Posterior vena cava (tissue), 2 donors: Measurements from ENCODE around the gene PPP2R5D. TPM values are rescaled to one million over a fixed set of nuclear protein-coding genes. Genes with fewer than 3 reads are reported as not detected.
A peak's percentile ranks its signal among the peaks of the same experiment; 100 is the strongest.
"Not testable (repeated sequence)": the region's sequence is repeated elsewhere in the genome, so short reads cannot be mapped to it uniquely, and the experiment has no call there.

Source experiments
- DNase-seq: peaks from one replicate; pipeline ENCODE4 v3.0.0-alpha.2; 2020; ENCODE audit warnings: low spot score
- intact Hi-C, 2 donors: fragments of 100-400 bp; cut with DNase I; formaldehyde crosslinking; loops; one replicate each; pipeline versions ENCODE4 v1.14.1 to v1.14.2; 2022 to 2023
- total RNA-seq, 2 donors: library from RNA; stranded (reverse); fragmentation: NEBNext Ultra II Directional; extraction: Animal tissue kit (Norgen Biotek cat#: 25700); gene quantifications; one replicate each; pipeline ENCODE4 v1.2.1, GENCODE V29; 2021
- donor health status: DM: yes; HTN: yes; CAD: no.
- donor health status: DM: yes; HTN: yes; CAD: no.

PPP2R5D gene
- total RNA-seq, 2 donors from 2014 or later = 26.0 to 33.5 TPM

DNA sequence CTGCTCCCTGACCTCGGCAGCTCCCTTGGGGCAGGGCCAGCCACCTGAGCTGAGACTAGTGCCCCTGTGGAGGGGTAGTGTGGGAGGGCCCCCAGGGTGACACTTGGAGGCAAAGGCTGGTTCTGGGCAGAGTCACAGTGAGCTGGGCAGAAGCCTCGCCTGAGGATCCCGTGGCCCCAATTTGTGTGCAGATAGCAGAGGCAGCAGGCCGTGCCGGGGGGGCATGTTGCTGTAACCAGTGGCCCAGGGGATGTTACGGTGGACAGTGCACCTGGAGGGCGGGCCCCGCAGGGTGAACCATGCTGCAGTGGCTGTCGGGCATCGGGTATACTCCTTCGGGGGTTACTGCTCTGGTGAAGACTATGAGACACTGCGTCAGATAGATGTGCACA lies 32.6 kb downstream of the PPP2R5D start:
- intact Hi-C loops = no loop called here
- no peak for DNase-seq

DNA sequence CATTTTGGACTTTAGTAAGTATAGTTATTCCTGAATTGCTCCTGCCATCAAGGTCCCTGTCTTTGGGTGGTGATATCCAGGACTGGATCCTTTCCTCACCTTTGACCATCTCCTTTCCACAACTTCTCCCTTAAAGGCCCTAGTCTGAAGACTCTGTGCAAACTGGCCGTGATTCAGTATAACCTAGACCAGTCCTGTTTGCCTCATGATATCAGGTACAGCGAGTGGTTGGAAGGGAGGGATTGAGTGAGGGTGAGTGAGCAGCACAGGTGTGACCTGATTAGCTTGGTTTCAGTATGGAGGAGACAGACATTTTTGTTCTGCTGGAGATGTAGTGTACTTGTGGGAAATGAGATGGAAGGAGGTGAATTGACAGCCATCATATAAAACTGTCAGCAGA lies 34.8 kb downstream of the PPP2R5D start:
- intact Hi-C loops = no loop called here
- no peak for DNase-seq

DNA sequence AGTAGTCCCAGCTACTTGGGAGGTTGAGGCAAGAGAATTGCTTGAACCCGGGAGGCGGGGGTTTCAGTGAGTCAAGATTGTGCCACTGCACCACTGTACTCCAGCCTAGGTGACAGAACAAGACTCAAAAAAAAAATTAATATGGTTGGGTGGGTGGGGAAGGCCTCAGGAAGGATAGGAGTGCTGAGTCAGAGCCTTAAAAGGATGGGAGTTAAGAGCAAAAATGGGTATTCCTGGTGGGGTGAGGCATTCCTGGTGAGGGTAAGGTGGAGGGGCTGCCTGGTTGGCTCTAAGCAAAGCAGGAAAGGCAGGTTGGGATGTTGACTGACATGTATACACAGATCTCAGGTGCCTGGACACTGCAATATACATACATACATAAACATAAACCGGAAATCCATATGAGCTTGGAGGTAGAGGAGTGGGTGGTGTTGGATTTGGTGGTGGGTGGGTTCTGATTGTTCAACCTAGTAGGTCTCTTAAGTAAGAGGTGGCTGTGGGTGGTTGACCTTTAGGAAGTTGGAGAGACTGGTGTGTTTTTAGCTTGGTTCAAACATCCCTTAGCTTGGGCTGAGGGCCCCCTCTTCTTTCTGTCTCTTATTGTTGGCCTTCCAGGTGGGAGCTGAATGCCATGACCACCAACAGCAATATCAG lies 35.8 kb downstream of the PPP2R5D start:
- intact Hi-C loops = no loop called here

DNA sequence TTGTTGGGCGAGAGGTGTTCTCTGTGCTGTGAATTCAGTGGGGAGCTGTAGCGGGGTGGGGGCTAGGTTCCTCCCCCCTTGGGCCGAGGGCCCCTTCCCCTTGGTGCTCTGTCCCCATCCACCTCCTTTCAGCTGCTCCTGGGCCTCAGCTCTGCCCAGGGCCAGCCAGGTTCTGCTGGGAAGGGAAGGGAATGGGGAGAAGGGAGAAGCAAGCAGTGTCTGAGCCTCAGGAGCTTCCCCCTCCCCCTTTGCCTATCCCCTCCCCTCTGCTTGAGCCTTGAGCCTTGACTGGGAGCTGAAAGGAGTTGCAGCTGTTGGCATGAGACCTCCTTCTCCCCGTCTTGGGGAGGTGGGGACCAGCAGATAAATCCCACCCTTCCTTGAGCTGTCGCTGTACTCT lies 36.5 kb downstream of the PPP2R5D start:
- intact Hi-C loops = no loop called here

More for the DNA sequence above, 35.8 kb downstream of the PPP2R5D start:
- DNase-seq = no peak

DNA sequence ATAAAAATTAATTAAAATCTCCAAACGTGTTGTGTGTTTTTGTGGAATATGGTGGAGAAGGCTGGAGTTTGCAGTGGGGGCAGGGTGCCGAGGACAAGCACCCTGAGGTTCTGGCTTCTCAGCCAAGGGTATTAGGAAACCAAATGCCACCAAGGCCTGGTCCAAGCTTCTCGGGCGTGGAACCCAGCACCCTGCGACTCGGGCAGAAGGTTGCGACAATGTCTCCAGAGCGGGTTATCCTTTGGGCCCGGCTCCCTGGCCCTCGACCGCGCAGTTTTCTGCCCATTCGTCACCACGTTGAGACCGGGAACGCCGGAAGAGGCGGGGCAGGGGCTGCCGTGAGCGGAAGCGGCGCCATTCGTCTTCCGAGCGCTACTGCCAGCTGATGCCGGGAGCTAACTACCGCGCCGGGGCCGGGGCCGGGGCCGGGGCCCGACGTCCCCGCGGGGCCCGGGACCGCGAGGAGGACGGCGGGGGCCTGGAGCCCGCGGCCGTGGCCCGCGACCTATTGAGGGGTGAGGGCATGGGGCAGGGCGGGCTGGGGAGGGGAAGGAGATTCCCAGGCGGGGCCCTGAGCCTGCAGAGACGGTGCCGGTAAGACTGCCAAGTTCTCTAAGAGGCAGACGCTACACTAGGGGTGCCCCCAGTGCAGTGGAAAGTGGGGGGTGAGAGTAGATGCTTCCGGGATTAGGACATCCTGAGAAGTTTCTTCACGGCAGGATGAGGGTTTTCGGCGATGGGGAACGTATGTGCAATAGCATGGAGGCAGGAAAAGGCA lies 37.1 kb downstream of the PPP2R5D start, which contains the start of gene RRP36:
Gene RRP36 (plus strand): TSS at position 354 of the 778 bp plus-strand sequence. CDS start 32 bp downstream, at position 386.
- DNase-seq = peak; percentile 95
- intact Hi-C loops = no loop called here

More for the DNA sequence above, 36.5 kb downstream of the PPP2R5D start:
- DNase-seq = no peak

DNA sequence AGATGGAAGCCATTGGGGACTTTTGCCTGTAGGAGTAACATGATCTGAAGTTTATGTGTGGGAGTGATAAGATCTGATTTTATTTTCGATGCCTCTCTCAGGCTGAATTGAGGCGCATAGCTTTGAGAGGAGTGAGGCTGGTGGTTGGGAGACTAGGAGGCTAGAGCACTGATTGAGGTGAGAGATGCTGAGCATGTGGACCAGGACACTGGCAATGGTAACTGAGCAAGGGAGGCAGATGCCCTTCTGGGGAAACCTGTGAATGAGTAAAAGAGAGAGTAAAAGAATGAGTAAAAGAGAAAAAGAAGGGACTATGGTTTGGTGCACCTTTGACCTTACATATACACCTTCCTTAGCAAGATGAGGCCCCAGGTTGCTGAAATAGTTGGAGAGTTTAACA lies 40.1 kb downstream of the PPP2R5D start:
- intact Hi-C loops = no loop called here
- no peak for DNase-seq

DNA sequence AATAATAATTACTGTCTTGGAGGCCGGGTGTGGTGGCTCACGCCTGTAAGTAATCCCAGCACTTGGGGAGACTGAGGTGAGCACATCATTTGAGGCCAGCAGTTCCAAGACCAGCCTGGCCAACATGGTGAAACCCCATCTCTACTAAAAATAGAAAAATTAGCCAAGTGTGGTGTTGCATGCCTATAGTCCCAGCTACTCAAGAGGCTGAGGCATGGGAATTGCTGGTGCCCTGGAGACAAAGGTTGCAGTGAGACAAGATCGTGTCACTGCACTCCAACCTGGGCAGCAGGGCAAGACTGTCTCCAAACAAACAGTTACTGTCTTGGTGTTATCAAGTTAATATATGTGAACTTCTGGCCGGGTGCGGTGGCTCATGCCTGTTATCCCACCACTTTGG lies 42.0 kb downstream of the PPP2R5D start:
- no peak for DNase-seq
- intact Hi-C loops = no loop called here

DNA sequence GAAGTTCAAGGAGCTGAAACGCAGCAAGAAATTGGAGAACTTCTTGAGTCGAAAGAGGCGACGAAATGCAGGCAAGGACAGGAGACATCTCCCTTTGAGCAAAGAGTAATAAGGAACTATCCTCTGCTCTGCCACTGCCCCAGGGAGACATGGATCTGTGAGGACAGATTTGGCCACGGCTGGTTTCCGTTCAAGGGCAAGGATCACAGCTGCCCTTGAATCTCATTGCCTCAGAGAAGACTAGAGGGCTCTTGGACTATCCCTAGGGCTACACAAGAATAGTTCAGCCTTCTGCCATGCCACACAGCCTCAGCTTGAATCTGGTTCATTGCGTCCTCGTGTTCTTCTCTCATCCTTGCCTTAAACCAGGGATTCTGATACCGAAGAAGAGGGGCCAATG lies 44.8 kb downstream of the PPP2R5D start:
- DNase-seq = no peak
- intact Hi-C loops = no loop called here

DNA sequence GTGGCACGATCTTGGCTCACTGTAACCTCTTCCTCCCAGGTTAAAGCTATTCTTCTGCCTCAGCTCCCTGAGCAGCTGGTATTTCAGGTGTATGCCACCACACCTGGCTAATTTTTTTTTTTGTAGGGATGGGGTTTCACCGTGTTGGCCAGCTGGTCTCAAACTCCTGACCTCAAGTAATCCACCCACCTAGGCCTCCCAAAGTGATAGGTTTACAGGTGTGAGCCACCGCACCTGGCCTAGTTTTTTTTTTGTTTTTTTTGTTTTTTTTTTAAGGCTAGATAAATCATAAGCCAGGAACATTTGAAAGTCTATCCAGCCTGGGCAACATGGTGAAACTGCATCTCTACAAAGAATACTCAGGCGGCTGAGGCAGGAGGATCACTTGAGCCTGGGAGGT lies 48.0 kb downstream of the PPP2R5D start:
- no peak for DNase-seq

DNA sequence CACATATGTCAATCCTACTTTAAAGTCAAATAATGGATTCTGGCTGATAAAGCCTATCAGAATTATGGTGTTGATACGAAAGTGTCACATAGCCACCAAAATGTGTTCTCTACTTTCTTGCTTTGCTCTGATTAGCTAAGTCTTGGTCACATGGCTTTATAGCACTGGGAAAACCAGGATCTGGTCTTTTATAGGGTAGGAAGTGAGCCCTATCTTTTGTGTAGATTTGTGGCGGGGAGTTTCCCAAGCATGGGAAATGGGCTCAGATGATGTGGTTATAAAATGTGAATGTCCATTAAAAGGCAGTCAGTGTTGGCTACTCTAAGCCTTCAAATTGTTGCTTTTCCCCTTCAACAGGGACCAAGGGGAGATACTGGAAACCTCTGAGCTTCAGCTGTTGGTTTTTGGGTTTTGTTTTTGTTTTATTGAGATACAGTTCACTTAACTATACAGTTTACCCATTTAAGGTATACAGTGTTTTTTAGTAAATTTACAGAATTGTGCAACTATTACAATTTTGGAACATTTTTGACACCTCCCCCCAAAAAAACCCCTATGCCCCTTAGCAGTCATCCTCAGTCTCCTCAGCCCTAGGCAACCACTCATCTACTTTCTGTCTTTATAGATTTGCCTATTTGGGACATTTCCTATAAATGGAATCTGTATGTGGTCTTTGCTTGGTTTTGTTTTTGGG lies 49.3 kb downstream of the PPP2R5D start:
- intact Hi-C loops = no loop called here

More for the DNA sequence above, 48.0 kb downstream of the PPP2R5D start:
- intact Hi-C loops = no loop called here

DNA sequence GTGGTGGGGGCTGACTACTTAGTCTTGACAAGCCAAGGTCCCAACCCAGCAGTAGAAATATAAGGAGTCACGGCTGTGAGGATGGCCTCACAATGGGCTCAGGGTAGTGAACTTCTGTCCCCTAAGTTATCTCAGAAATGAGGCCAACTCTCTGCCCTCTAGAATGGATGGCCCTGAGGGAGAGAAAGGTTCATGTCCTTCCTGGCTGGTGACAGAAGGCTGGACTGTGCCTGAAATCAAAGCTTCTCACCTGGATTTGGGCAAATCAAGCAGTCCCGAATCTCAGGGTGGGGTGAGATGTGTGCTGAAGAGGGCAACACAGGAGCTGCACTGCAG lies 49.8 kb downstream of the PPP2R5D start:
- DNase-seq = no peak
- intact Hi-C loops = no loop called here

More for the DNA sequence above, 49.3 kb downstream of the PPP2R5D start:
- DNase-seq = no peak

DNA sequence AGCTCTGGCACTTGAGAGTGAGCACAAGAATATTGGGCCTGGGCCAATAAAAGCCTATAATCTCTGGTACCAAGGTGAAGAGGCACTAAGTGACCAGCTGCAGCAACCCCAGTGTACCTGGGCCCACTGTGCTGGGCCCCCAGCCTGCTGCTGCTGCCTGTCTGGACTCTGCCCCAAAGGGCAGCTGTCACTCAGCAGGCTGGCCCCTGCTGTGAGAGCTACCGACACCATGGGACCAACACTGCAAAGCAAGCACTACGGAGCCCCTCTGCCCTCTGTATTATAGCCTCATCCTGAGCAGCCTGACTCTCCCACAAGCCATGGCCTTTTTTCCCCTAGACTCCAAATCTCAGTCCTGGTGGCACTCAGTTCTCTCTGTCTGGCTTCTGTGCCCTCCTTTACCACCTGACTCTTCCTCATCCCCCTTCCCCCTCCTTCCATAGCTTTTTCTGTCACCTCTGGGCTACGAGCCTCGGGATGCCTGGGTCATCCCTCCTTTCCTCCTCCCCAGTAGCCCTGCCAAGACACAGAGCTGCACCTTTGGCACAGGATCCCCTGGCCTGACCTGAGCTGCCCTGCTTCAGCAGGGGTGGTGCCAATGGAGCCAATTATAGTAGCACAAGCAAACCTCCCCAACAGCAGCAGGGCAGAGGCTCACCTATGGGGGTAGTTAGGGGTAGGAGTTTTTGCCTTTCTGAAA lies 51.3 kb downstream of the PPP2R5D start:
- DNase-seq = no peak
- intact Hi-C loops = no loop called here

DNA sequence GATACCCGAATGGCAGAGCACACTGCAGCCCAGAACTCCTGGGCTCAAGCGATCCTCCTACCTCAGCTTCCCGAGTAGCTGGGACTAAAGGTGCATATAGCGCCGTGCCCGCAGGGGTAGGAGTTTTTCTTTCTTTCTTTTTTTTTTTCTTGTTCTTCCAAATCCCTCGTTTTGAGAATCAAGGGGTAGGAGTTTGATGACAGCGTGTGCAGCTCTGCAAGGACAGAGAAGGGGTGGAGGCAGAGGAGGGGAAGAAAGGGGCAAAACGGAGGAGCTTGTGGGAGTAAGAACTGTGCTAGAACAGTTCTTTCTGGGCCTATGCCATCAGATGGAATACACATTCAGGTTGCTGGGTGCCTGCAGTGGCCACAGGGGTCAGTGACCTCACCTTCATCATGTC lies 52.3 kb downstream of the PPP2R5D start:
- intact Hi-C loops = no loop called here
- no peak for DNase-seq

DNA sequence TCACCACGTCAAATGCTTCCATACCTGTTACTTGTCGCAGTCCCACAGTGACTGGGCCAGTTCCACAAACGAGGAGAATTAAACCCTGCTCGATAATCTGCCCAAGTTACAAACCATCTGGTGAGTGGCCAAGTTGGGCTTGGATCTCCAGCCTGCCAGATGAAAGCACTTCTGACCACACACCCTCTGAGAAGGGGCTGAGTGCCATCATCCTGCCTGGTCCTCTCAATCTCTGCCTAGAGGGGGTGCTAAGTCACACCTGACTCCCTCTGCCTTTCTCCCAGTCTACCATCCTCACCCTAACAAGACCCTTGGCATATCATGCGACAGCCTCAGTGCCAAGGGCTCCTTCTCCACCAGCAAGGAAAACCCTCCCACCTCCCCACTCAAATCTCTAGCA lies 52.8 kb downstream of the PPP2R5D start:
- DNase-seq = no peak
- intact Hi-C loops = no loop called here

DNA sequence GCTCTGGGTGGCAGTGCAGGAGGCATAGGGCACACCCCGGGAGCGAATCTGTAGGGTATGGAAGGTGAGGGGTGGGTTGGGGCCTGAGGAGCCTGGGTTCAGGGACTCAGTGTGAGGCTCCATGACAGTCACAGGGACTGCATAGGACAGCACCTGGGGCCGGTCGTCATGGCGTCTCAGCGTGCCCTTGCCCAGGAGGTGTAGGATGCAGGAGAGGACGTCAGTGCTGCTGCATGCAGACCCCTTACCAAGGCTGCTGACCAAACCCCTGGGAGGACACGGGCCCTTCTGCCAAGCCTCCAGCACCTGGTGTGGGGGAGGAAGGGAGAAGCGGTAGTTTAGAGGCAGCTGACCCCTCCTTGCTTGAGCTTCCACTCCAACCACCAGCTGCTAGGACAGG lies 53.3 kb downstream of the PPP2R5D start:
- intact Hi-C loops = no loop called here
- no peak for DNase-seq

DNA sequence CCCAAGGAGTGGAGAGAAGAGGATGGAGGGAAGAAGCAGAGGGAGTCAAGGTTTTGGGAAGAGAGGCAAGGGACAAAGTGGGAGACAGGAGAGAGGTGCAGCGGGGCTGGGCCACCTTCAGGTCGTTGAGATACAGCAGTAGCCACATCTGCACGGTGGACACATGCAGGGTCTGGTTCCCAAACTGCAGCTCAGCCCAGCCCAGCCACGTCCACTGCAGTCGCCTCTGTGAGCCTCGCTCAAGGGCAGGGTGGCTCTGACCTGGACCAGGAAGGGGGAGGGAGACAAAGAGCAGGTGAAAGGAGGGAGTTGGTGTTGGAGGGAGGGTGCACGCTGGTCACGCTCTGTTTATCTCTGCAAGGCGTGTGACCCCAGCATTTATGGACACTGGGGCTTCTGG lies 54.4 kb downstream of the PPP2R5D start:
- no peak for DNase-seq

DNA sequence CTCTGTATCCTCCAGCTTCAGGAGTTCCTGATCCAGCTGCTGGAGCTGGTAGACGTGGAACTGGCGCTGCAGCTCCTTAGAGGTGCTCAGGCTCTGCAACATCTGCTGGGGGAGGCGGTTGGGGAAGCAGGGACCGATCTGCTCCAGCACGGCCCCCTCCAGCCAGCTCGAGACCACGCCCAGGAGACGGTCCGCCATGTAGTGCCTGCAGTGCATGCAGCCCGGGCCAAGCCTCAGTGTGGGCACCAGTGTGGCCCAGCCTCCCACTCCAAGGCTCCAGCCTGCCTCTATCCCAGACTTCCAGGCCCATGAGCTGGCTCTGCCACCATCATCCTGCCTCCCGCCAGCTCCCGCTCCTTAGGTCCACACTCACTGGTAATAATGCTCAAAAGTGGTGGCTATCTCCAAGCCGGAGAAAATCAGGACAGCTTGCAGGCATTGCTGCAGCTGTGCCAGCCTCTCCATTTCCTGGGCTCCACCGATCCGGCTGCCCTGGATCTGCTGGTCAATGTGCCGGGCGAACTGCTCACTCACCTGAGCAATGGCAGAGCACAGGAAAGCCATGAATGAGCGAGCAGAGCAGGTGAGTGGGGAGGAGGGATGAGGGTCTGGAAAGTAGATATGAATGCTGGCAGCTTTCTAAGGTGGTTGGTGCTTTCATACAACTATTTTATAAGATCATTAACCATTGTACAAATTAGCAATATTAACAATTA lies 56.3 kb downstream of the PPP2R5D start:
- DNase-seq = no peak
- intact Hi-C loops = no loop called here

More for the DNA sequence above, 54.4 kb downstream of the PPP2R5D start:
- intact Hi-C loops = no loop called here

DNA sequence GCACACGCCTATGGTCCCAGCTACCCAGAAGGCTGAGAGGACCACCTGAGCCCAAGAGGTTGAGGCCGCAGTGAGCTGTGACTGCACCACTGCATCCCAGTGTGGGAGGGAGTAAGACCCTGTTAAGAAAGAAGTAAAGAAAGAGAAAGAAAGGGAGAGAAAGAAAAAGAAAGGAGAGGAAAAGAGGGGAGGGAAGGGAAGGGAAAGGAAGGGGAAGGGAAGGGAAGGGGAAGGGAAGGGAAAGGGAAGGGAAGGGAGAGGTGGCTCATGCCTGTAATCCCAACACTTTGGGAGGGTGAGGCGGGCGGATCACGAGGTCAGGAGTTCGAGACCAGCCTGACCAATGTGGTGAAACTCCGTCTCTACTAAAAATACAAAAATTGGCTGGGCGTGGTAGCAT lies 57.1 kb downstream of the PPP2R5D start:
- intact Hi-C loops, DNase-seq: not testable (repeated sequence)

DNA sequence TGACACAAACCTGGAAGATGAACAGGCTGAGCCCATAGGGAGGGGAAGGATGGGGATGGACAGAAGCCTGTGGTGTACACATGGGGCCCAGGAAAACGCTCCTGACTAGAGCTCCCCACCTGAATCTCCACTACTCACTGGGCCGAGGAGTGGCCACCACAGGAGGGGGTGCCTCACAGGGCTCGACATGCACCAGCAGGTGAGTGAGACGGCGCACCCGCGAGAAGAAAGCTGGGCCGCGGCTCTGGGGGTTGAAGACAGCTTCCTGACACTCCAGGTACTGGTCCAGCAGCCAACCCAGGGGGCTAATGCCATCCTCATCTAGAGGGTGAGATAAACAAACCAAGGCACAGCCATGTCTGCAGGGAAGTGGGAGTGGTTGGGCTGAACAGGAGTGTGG lies 58.9 kb downstream of the PPP2R5D start:
- no peak for DNase-seq
- intact Hi-C loops = no loop called here
